GM10266 (cell line): ENCODE results near the gene ALKBH5.

Source experiments
- DNase-seq: peaks from one replicate; pipeline ENCODE4 v3.0.0; 2012; ENCODE audit errors: extremely low spot score
- CTCF ChIP-seq: IDR thresholded peaks from 2 replicates; pipeline ENCODE4 v1.5.1; 2012; ENCODE audit warnings: mild to moderate bottlenecking, low read depth; ENCODE audit not compliant: control insufficient read depth, insufficient read depth; ENCODE audit errors: missing control alignments

Gene ALKBH5

GRCh38 chr17:18157354-18157985 lies 26.2 kb upstream of the ALKBH5 start:
- no peak for TF ChIP-seq CTCF
- peak; percentile 46 for DNase-seq

GRCh38 chr17:18158022-18158600 lies 25.5 kb upstream of the ALKBH5 start:
- TF ChIP-seq CTCF: no peak
- DNase-seq: peak; percentile 93

GRCh38 chr17:18159551-18160120 lies 24.0 kb upstream of the ALKBH5 start:
- TF ChIP-seq CTCF: no peak
- no peak for DNase-seq

- TF ChIP-seq CTCF: no peak
- no peak for DNase-seq
Measured at GRCh38 chr17:18160128-18160856, 23.3 kb upstream of the ALKBH5 start.

- TF ChIP-seq CTCF: no peak
- peak; percentile 82 for DNase-seq
Measured at GRCh38 chr17:18161207-18162145, 22.2 kb upstream of the ALKBH5 start.

- DNase-seq: no peak
- TF ChIP-seq CTCF: no peak
Measured at GRCh38 chr17:18163547-18163946, 20.1 kb upstream of the ALKBH5 start.
